A673 (cell line): ENCODE data around the gene IL11. TPM values are rescaled to one million over a fixed set of nuclear protein-coding genes. Genes with fewer than 3 reads are reported as not detected.

Source experiments
- BruUV-seq: library from RNA; stranded (reverse); fragments of 400-500 nt; replicated peaks from 2 replicates; lab custom pipeline; 2021; lab: Mats Ljungman, UMichigan
- CTCF ChIA-PET: fragments of 300-600 bp; sonication (Branson Sonifier 250); formaldehyde crosslinking; loops from one replicate; lab custom pipeline; 2022; ENCODE audit warnings: antibody characterized with exemption; lab: Charles Lee
- POLR2A ChIA-PET: fragments of 300-600 bp; sonication (Branson Sonifier 250); formaldehyde crosslinking; loops from one replicate; lab custom pipeline; 2022; ENCODE audit warnings: antibody characterized with exemption; ENCODE audit not compliant: low non-redundant PET; lab: Charles Lee
- DNase-seq: peaks from one replicate; pipeline ENCODE4 v3.0.0-alpha.2; 2015; ENCODE audit warnings: low spot score
- H3K27ac ChIP-seq: fragments of 200-600 bp; sonication (generic); 2 replicates; pipeline ENCODE4 v1.5.1; 2016; ENCODE audit warnings: mixed run types, low read depth, mild to moderate bottlenecking, mixed read lengths, antibody characterized with exemption, low read length; ENCODE audit not compliant: poor library complexity, severe bottlenecking
- H3K27me3 ChIP-seq: fragments of 200-600 bp; sonication (generic); replicated peaks from 2 replicates; pipeline ENCODE4 v1.6.1; 2017; ENCODE audit warnings: mixed run types, low read depth, mild to moderate bottlenecking, mixed read lengths, antibody characterized with exemption, low read length; ENCODE audit not compliant: insufficient read depth, poor library complexity
- H3K36me3 ChIP-seq: fragments of 200-600 bp; sonication (generic); 2 replicates; pipeline ENCODE4 v1.6.1; 2016; ENCODE audit warnings: mixed run types, mild to moderate bottlenecking, mixed read lengths, antibody characterized with exemption, low read length; ENCODE audit not compliant: insufficient read depth, poor library complexity, severe bottlenecking
- H3K4me1 ChIP-seq: fragments of 200-600 bp; sonication (generic); 2 replicates; pipeline ENCODE4 v1.6.1; 2017; ENCODE audit warnings: mixed run types, mild to moderate bottlenecking, mixed read lengths, antibody characterized with exemption, low read length; ENCODE audit not compliant: insufficient read depth, poor library complexity, severe bottlenecking
- H3K4me3 ChIP-seq: fragments of 200-600 bp; sonication (generic); 2 replicates; pipeline ENCODE4 v1.5.1; 2016; ENCODE audit warnings: low read depth, mixed run types, mild to moderate bottlenecking, mixed read lengths, low read length; ENCODE audit not compliant: poor library complexity, severe bottlenecking
- H3K9me3 ChIP-seq: fragments of 200-600 bp; sonication (generic); 2 replicates; pipeline ENCODE4 v1.6.1; 2016; ENCODE audit warnings: mixed run types, low read depth, mild to moderate bottlenecking, mixed read lengths, antibody characterized with exemption, low read length; ENCODE audit not compliant: poor library complexity, severe bottlenecking
- EZH2 ChIP-seq: fragments of 200-600 bp; sonication (generic); IDR thresholded peaks from 2 replicates; pipeline ENCODE4 v1.6.1; 2017; ENCODE audit warnings: borderline replicate concordance, low read depth, mild to moderate bottlenecking, mixed read lengths, antibody characterized with exemption, low read length; ENCODE audit not compliant: poor library complexity, severe bottlenecking
- intact Hi-C: fragments of 100-400 bp; cut with micrococcal nuclease; formaldehyde crosslinking; loops from one replicate; pipeline ENCODE4 v1.10.0; 2022; ENCODE audit not compliant: unreplicated experiment
- total RNA-seq: library from RNA; stranded (reverse); gene quantifications from 2 replicates; pipeline ENCODE4 v1.2.3, GENCODE V29; 2021
- TF ChIP-seq, protein P1 (sequence below): fragments of 300-800, 200-600 bp; sonication (generic); conservative IDR thresholded peaks from 2 replicates; pipeline ENCODE4 v1.5.1; 2017; ENCODE audit warnings: low read depth, mild to moderate bottlenecking, antibody characterized with exemption, low read length, moderate library complexity, mixed read lengths

Gene IL11
- total RNA-seq, 1 experiment from 2014 or later = 0.47 TPM

DNA sequence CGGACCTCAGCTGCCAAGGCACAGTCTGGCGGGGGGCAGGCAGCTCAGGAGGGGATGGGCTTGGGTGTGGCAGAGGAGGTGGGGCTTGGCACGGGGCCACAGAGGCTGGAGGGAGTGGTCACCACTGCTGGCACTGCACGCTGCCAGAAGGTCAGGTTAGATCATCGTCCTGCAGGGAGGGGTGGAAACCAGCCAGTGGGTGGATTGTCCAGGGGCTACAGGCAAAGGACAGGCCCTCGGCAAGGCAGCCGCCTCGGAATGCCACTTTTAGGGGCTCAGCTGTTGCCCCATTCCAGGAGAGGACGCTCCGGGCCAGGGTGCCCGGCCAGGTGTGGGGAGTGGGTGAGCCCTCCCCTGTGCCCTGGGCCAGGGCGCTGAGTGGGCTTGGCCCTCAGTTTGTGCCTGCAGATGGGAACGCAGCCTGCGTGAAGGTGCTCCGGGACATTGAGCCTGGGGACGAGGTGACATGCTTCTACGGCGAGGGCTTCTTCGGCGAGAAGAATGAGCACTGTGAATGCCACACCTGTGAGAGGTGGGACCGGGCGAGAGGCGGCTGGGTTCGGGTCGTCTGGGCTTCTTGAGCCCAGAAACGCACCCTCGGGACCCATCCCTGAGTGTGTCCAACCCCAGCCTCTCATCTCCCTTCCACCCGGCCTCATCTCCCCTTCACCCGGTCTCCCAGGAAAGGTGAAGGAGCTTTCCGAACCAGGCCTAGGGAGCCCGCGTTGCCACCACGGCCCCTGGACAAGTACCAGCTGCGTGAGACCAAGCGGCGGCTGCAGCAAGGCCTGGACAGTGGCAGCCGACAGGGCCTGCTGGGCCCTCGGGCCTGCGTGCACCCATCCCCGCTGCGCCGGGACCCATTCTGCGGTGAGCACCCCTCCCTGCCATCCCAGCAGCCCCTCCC is 24.2 kb downstream of the IL11 start:
- Histone ChIP-seq H3K4me1 (peaks cover 7% of the 10 kb centered on the region), H3K27ac (no peak overlapping the region), H3K36me3 (peaks cover 15% of the 10 kb centered on the region), H3K9me3 (no peaks in the 10 kb centered on the region), H3K4me3 (no peak overlapping the region), H3K27me3 (no peaks in the 10 kb centered on the region)
- intact Hi-C loops = no loop called here
- CTCF ChIA-PET = no interaction called here
- DNase-seq = no peak
- POLR2A ChIA-PET = no interaction called here
- BruUV-seq = no TSS peak
- TF ChIP-seq EZH2 = no peak
- TF ChIP-seq, protein P1, sequence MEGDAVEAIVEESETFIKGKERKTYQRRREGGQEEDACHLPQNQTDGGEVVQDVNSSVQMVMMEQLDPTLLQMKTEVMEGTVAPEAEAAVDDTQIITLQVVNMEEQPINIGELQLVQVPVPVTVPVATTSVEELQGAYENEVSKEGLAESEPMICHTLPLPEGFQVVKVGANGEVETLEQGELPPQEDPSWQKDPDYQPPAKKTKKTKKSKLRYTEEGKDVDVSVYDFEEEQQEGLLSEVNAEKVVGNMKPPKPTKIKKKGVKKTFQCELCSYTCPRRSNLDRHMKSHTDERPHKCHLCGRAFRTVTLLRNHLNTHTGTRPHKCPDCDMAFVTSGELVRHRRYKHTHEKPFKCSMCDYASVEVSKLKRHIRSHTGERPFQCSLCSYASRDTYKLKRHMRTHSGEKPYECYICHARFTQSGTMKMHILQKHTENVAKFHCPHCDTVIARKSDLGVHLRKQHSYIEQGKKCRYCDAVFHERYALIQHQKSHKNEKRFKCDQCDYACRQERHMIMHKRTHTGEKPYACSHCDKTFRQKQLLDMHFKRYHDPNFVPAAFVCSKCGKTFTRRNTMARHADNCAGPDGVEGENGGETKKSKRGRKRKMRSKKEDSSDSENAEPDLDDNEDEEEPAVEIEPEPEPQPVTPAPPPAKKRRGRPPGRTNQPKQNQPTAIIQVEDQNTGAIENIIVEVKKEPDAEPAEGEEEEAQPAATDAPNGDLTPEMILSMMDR = no peak

DNA sequence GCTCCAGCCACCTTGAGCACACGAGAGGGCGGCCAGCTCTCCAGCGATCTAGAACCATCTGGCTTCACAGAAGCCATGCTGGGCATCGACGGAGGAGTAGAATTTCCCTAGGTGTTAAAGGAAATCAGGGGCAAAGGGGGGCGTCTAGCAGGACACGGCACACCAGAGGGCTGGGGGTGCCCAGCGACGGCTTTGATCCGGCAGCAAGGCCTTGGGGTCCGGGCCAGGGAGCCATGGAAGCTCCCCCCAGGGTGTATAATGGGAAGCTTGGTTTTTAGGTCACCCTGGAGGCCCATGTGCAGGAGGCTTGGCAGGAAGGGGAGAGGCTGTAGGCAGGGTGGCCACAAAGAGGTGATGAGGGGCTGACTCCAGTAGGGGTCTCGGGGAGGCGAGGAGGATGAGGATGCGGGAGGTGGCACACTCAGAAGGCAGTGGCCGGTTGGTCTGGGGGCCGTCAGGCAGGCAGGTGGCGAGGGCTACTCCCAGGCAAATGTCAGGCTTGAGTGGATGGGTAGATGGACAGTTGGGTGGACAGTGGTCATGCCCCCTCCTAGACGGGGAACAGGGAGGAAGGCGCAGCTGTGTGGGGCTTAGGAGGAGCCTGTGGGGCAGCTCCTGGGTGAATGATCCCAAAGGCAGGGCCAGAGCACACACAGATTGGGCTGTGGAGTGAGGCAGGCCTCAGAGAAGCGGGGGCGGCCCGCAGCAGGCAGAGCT is 25.0 kb downstream of the IL11 start:
- H3K27me3 ChIP-seq = no peaks in the 10 kb centered on the region
- H3K4me3 ChIP-seq = no peak overlapping the region
- no peak for TF ChIP-seq EZH2
- TF ChIP-seq, protein P1 = no peak
- H3K27ac ChIP-seq = no peak overlapping the region
- CTCF ChIA-PET = no interaction called here
- peaks cover 15% of the 10 kb centered on the region for H3K36me3 ChIP-seq
- peaks cover 7% of the 10 kb centered on the region for H3K4me1 ChIP-seq
- DNase-seq = no peak
- intact Hi-C loops = no loop called here
- no peaks in the 10 kb centered on the region for H3K9me3 ChIP-seq
- no TSS peak for BruUV-seq
- POLR2A ChIA-PET = no interaction called here

GRCh38 chr19:55344444-55344843 is 25.8 kb downstream of the IL11 start:
- peaks cover 7% of the 10 kb centered on the region for H3K4me1 ChIP-seq
- TF ChIP-seq EZH2 = no peak
- TF ChIP-seq, protein P1 = no peak
- BruUV-seq = no TSS peak
- intact Hi-C loops = no loop called here
- H3K4me3 ChIP-seq = no peak overlapping the region
- DNase-seq = no peak
- no peak overlapping the region for H3K27ac ChIP-seq
- H3K36me3 ChIP-seq = peaks cover 15% of the 10 kb centered on the region
- ChIA-PET POLR2A (no interaction called here), CTCF (no interaction called here)
- H3K9me3 ChIP-seq = no peaks in the 10 kb centered on the region
- H3K27me3 ChIP-seq = no peaks in the 10 kb centered on the region
